ENCODE measurements around the gene ERO1A.

Gene ERO1A

GRCh38 chr14:52619687-52620086, 75.7 kb downstream of the ERO1A start:
- TF ChIP-seq CTCF (conservative IDR thresholded peaks at IDR 0.05; ENCODE audit: control insufficient read depth, insufficient read depth, low read depth, low read length): no peak
- H3K4me3 ChIP-seq (ENCODE audit: control insufficient read depth, low read depth, low read length): no peak overlapping the region
- no peak for DNase-seq (ENCODE audit: low read depth)

GRCh38 chr14:52618602-52619001, 76.8 kb downstream of the ERO1A start:
- DNase-seq (ENCODE audit: low read depth): no peak
- no peak overlapping the region for H3K4me3 ChIP-seq (ENCODE audit: control insufficient read depth, low read depth, low read length)
- TF ChIP-seq CTCF (conservative IDR thresholded peaks at IDR 0.05; ENCODE audit: control insufficient read depth, insufficient read depth, low read depth, low read length): no peak

GRCh38 chr14:52610187-52610586, 85.2 kb downstream of the ERO1A start:
- H3K4me3 ChIP-seq (ENCODE audit: control insufficient read depth, low read depth, low read length): no peak overlapping the region
- no peak for TF ChIP-seq CTCF (conservative IDR thresholded peaks at IDR 0.05; ENCODE audit: control insufficient read depth, insufficient read depth, low read depth, low read length)
- DNase-seq (ENCODE audit: low read depth): no peak

- no peak for DNase-seq (ENCODE audit: low read depth)
- H3K4me3 ChIP-seq (ENCODE audit: control insufficient read depth, low read depth, low read length): no peak overlapping the region
- no peak for TF ChIP-seq CTCF (conservative IDR thresholded peaks at IDR 0.05; ENCODE audit: control insufficient read depth, insufficient read depth, low read depth, low read length)
Measured at GRCh38 chr14:52609445-52610044, 85.8 kb downstream of the ERO1A start.

- TF ChIP-seq CTCF (conservative IDR thresholded peaks at IDR 0.05; ENCODE audit: control insufficient read depth, insufficient read depth, low read depth, low read length): no peak
- no peak for DNase-seq (ENCODE audit: low read depth)
- H3K4me3 ChIP-seq (ENCODE audit: control insufficient read depth, low read depth, low read length): no peak overlapping the region
Measured at GRCh38 chr14:52607061-52607460, 88.3 kb downstream of the ERO1A start.

- TF ChIP-seq CTCF (conservative IDR thresholded peaks at IDR 0.05; ENCODE audit: control insufficient read depth, insufficient read depth, low read depth, low read length): no peak
- DNase-seq (ENCODE audit: low read depth): no peak
- no peak overlapping the region for H3K4me3 ChIP-seq (ENCODE audit: control insufficient read depth, low read depth, low read length)
Measured at GRCh38 chr14:52602131-52602530, 93.2 kb downstream of the ERO1A start.

GRCh38 chr14:52599974-52600373, 95.4 kb downstream of the ERO1A start:
- DNase-seq (ENCODE audit: low read depth): no peak
- TF ChIP-seq CTCF (conservative IDR thresholded peaks at IDR 0.05; ENCODE audit: control insufficient read depth, insufficient read depth, low read depth, low read length): no peak

More at GRCh38 chr14:52599974-52600373, 95.4 kb downstream of the ERO1A start:
- no peak overlapping the region for H3K4me3 ChIP-seq (ENCODE audit: control insufficient read depth, low read depth, low read length)
